Measurements from ENCODE around the gene NUPR1. TPM values are rescaled to one million over a fixed set of nuclear protein-coding genes. Genes with fewer than 3 reads are reported as not detected.
A peak's percentile ranks its signal among the peaks of the same experiment; 100 is the strongest.

NUPR1 gene
- total and polyA plus RNA-seq, 2 of the 13 experiments (the other 11 are each of a cell fraction or from before 2014, with no cell fraction given) = 18.0 to 25.6 TPM

GRCh38 chr16:28505489-28506137 is 33.2 kb downstream of the NUPR1 start (continued):
- TF ChIP-seq PHF21A (CRISPR knock-in tag; IDR thresholded peaks at IDR 0.05) (peak; percentile 93), HNF1A (IDR thresholded peaks at IDR 0.05; ENCODE audit: low read depth) (no peak), HNF1A (CRISPR knock-in tag; IDR thresholded peaks at IDR 0.05; ENCODE audit: borderline replicate concordance) (peak; percentile 63; the same call in 1 of the 2 replicates), CENPX (CRISPR knock-in tag; IDR thresholded peaks at IDR 0.05) (no peak), ESRRA (CRISPR knock-in tag; IDR thresholded peaks at IDR 0.05; ENCODE audit: low read depth) (no peak), ZNF350 (CRISPR knock-in tag; IDR thresholded peaks at IDR 0.05; ENCODE audit: borderline replicate concordance, low read depth) (peak; percentile 51), HNF4G (IDR thresholded peaks at IDR 0.05; ENCODE audit: borderline replicate concordance, low read depth, low read length) (peak; percentile 74; the same call in 1 of the 2 replicates), HNF4G (CRISPR knock-in tag; IDR thresholded peaks at IDR 0.05; ENCODE audit: borderline replicate concordance, low read depth) (peak; percentile 90), IRF1 (CRISPR knock-in tag; IDR thresholded peaks at IDR 0.05; ENCODE audit: low read depth) (no peak), HMG20A (CRISPR knock-in tag; IDR thresholded peaks at IDR 0.05; ENCODE audit: borderline replicate concordance) (peak; percentile 74), ASH2L (IDR thresholded peaks at IDR 0.05; ENCODE audit: insufficient read length, low read depth, low read length) (no peak), RFXAP (CRISPR knock-in tag; IDR thresholded peaks at IDR 0.05; ENCODE audit: borderline replicate concordance) (peak; percentile 92), CSRNP2 (CRISPR knock-in tag; conservative IDR thresholded peaks at IDR 0.05; ENCODE audit: low read depth) (no peak), HNRNPUL1 (IDR thresholded peaks at IDR 0.05; ENCODE audit: low read depth, low read length) (no peak), ZNF331 (CRISPR knock-in tag; IDR thresholded peaks at IDR 0.05) (peak; percentile 66; the same call in 1 of the 2 replicates), ZNF878 (CRISPR knock-in tag; IDR thresholded peaks at IDR 0.05) (peak; percentile 92), DRAP1 (CRISPR knock-in tag; IDR thresholded peaks at IDR 0.05) (peak; percentile 48), SP1 (IDR thresholded peaks at IDR 0.05) (no peak), SP1 (CRISPR knock-in tag; IDR thresholded peaks at IDR 0.05) (no peak), BCL6 (CRISPR knock-in tag; IDR thresholded peaks at IDR 0.05) (peak; percentile 100), ZNF879 (CRISPR knock-in tag; IDR thresholded peaks at IDR 0.05) (no peak), ZNF562 (CRISPR knock-in tag; IDR thresholded peaks at IDR 0.05; ENCODE audit: borderline replicate concordance) (no peak), ZNF121 (CRISPR knock-in tag; IDR thresholded peaks at IDR 0.05) (no peak)
